ENCODE measurements around the gene VASP. TPM values are rescaled to one million over a fixed set of nuclear protein-coding genes. Genes with fewer than 3 reads are reported as not detected.

Gene VASP
- total RNA-seq, 1 experiment from 2014 or later = 144 TPM

GRCh38 chr19:45547211-45547770 lies 40.0 kb downstream of the VASP start (continued):
- no peak for TF ChIP-seq AFF4 (CRISPR knock-in tag; IDR thresholded peaks at IDR 0.05; ENCODE audit: borderline replicate concordance)
- no peak for TF ChIP-seq NFE2L1 (CRISPR knock-in tag; IDR thresholded peaks at IDR 0.05)
- TF ChIP-seq NR1H2 (CRISPR knock-in tag; IDR thresholded peaks at IDR 0.05) = no peak

- Mint-ChIP-seq H3K27ac (peak overlapping the region; percentile 45; the same call in 1 of the 2 replicates), H3K27me3 (ENCODE audit: low read depth) (no peaks in the 10 kb centered on the region), H3K36me3 (no peaks in the 10 kb centered on the region), H3K4me3 (no peak overlapping the region), H3K4me1 (peaks cover 20% of the 10 kb centered on the region), H3K9me3 (no peaks in the 10 kb centered on the region; the same call in 1 of the 2 replicates)
- POLR2A ChIA-PET = no interaction called here
- ATAC-seq (peak; percentile 41; the same call in 1 of the 2 replicates), DNase-seq (ENCODE audit: low spot score) (no peak)
- TF ChIP-seq EMX1 (CRISPR knock-in tag; IDR thresholded peaks at IDR 0.05) (no peak), RELA (CRISPR knock-in tag; IDR thresholded peaks at IDR 0.05; ENCODE audit: borderline replicate concordance) (no peak)
- CTCF ChIA-PET = interaction anchor here (2.0 to 3.8 kb wide), 2 partner anchors 10 to 109 kb away, joined by 5 to 24 read pairs; no protein-coding TSS in a partner anchor
Observed at GRCh38 chr19:45547965-45548609, 40.8 kb downstream of the VASP start.

GRCh38 chr19:45553464-45553863 lies 46.2 kb downstream of the VASP start:
- DNase-seq (ENCODE audit: low spot score) (peak; percentile 79), ATAC-seq (peak; percentile 84)
- peak overlapping the region; percentile 54 for H3K4me3 Mint-ChIP-seq
- H3K9me3 Mint-ChIP-seq = no peaks in the 10 kb centered on the region
- POLR2A ChIA-PET = interaction anchor here (1.1 to 1.7 kb wide), 3 partner anchors 15 to 88 kb away, joined by 3 to 5 read pairs (median 3); no protein-coding TSS in a partner anchor
- no peaks in the 10 kb centered on the region for H3K27me3 Mint-ChIP-seq (ENCODE audit: low read depth)
- no peak overlapping the region for H3K27ac Mint-ChIP-seq
- H3K36me3 Mint-ChIP-seq = no peaks in the 10 kb centered on the region
- CTCF ChIA-PET = interaction anchor here (0.6 to 2.8 kb wide), 33 partner anchors 9 to 221 kb away, joined by 3 to 38 read pairs (median 3); partner anchors contain the start of genes EML2, OPA3, PPM1N and QPCTL
- H3K4me1 Mint-ChIP-seq = peaks cover 20% of the 10 kb centered on the region
- TF ChIP-seq CBFB (CRISPR knock-in tag; IDR thresholded peaks at IDR 0.05; ENCODE audit: low read depth) (0 out of 2 replicates have a peak, but pooled peaks have one; percentile 49), ZBTB21 (CRISPR knock-in tag; IDR thresholded peaks at IDR 0.05; ENCODE audit: borderline replicate concordance) (peak; percentile 85), ZNF671 (CRISPR knock-in tag; IDR thresholded peaks at IDR 0.05) (no peak), SP1 (CRISPR knock-in tag; conservative IDR thresholded peaks at IDR 0.05) (no peak), ZNF423 (CRISPR knock-in tag; IDR thresholded peaks at IDR 0.05) (peak; percentile 94), TEAD1 (CRISPR knock-in tag; IDR thresholded peaks at IDR 0.05) (no peak), ETV6 (CRISPR knock-in tag; IDR thresholded peaks at IDR 0.05) (0 out of 2 replicates have a peak, but pooled peaks have one; percentile 34), ZNF425 (CRISPR knock-in tag; conservative IDR thresholded peaks at IDR 0.05) (no peak), E2F5 (CRISPR knock-in tag; IDR thresholded peaks at IDR 0.05) (no peak), TEAD4 (CRISPR knock-in tag; IDR thresholded peaks at IDR 0.05) (no peak), USF2 (CRISPR knock-in tag; IDR thresholded peaks at IDR 0.05) (0 out of 2 replicates have a peak, but pooled peaks have one; percentile 23), RELA (CRISPR knock-in tag; IDR thresholded peaks at IDR 0.05; ENCODE audit: borderline replicate concordance) (peak; percentile 65; the same call in 1 of the 2 replicates), CREB1 (CRISPR knock-in tag; IDR thresholded peaks at IDR 0.05) (no peak), TP53 (CRISPR knock-in tag; IDR thresholded peaks at IDR 0.05) (0 out of 2 replicates have a peak, but pooled peaks have one; percentile 20)
- TF ChIP-seq, protein P1, sequence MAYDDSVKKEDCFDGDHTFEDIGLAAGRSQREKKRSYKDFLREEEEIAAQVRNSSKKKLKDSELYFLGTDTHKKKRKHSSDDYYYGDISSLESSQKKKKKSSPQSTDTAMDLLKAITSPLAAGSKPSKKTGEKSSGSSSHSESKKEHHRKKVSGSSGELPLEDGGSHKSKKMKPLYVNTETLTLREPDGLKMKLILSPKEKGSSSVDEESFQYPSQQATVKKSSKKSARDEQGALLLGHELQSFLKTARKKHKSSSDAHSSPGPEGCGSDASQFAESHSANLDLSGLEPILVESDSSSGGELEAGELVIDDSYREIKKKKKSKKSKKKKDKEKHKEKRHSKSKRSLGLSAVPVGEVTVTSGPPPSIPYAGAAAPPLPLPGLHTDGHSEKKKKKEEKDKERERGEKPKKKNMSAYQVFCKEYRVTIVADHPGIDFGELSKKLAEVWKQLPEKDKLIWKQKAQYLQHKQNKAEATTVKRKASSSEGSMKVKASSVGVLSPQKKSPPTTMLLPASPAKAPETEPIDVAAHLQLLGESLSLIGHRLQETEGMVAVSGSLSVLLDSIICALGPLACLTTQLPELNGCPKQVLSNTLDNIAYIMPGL (CRISPR knock-in tag; IDR thresholded peaks at IDR 0.05) = peak; percentile 73; the same call in 1 of the 2 replicates
- TF ChIP-seq, protein P2, sequence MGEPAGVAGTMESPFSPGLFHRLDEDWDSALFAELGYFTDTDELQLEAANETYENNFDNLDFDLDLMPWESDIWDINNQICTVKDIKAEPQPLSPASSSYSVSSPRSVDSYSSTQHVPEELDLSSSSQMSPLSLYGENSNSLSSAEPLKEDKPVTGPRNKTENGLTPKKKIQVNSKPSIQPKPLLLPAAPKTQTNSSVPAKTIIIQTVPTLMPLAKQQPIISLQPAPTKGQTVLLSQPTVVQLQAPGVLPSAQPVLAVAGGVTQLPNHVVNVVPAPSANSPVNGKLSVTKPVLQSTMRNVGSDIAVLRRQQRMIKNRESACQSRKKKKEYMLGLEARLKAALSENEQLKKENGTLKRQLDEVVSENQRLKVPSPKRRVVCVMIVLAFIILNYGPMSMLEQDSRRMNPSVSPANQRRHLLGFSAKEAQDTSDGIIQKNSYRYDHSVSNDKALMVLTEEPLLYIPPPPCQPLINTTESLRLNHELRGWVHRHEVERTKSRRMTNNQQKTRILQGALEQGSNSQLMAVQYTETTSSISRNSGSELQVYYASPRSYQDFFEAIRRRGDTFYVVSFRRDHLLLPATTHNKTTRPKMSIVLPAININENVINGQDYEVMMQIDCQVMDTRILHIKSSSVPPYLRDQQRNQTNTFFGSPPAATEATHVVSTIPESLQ (CRISPR knock-in tag; IDR thresholded peaks at IDR 0.05) = no peak

Data from WTC11 (cell line).